WTC11 (cell line): ENCODE results near the gene ERCC4. TPM values are rescaled to one million over a fixed set of nuclear protein-coding genes. Genes with fewer than 3 reads are reported as not detected.

Experiments used
- ATAC-seq: fragments of 200-7000 bp; cut with Tn5 transposase; 2 replicates; pipeline ENCODE4 v1.10.0; 2021; ENCODE audit warnings: mild to moderate bottlenecking, moderate library complexity
- Bru-seq: library from RNA; stranded (reverse); fragments of 400-500 nt; gene quantifications from one replicate; lab custom pipeline; 2021; lab: Mats Ljungman, UMichigan
- CTCF ChIA-PET: fragments of 300-600 bp; sonication (Branson Sonifier 250); formaldehyde crosslinking; loops from one replicate; lab custom pipeline; 2021; ENCODE audit warnings: antibody characterized with exemption; lab: Charles Lee
- POLR2A ChIA-PET: fragments of 350-600 bp; sonication (Branson Sonifier 250); formaldehyde crosslinking; loops from one replicate; lab custom pipeline; 2021; ENCODE audit warnings: antibody characterized with exemption; lab: Charles Lee
- DNase-seq: peaks from one replicate; pipeline ENCODE4 v3.0.0; 2021; ENCODE audit warnings: low spot score
- H3K27ac Mint-ChIP-seq: 2 replicates; pipeline ENCODE4 v1.8.0; 2021; ENCODE audit warnings: mixed read lengths
- H3K27me3 Mint-ChIP-seq: 2 replicates; pipeline ENCODE4 v1.8.0; 2021; ENCODE audit warnings: low read depth, mild to moderate bottlenecking, moderate library complexity, mixed read lengths
- H3K36me3 Mint-ChIP-seq: 2 replicates; pipeline ENCODE4 v1.8.0; 2021; ENCODE audit warnings: mixed read lengths
- H3K4me1 Mint-ChIP-seq: 2 replicates; pipeline ENCODE4 v1.8.0; 2022; ENCODE audit warnings: mixed read lengths
- H3K4me3 Mint-ChIP-seq: 2 replicates; pipeline ENCODE4 v1.8.0; 2021; ENCODE audit warnings: mild to moderate bottlenecking, moderate library complexity, mixed read lengths
- H3K9me3 Mint-ChIP-seq: 2 replicates; pipeline ENCODE4 v1.8.0; 2021; ENCODE audit warnings: mixed read lengths
- ARID4B ChIP-seq: sonication (generic); formaldehyde crosslinking; IDR thresholded peaks from 2 replicates; pipeline ENCODE4 v1.8.0; 2023; ENCODE audit warnings: missing genetic modification reagents, mild to moderate bottlenecking, borderline replicate concordance
- E2F1 ChIP-seq: sonication (generic); formaldehyde crosslinking; IDR thresholded peaks from 2 replicates; pipeline ENCODE4 v1.8.0; 2022; ENCODE audit warnings: mild to moderate bottlenecking, missing genetic modification reagents
- E2F4 ChIP-seq: sonication (generic); formaldehyde crosslinking; IDR thresholded peaks from 2 replicates; pipeline ENCODE4 v1.8.1; 2022; ENCODE audit warnings: low read depth, mild to moderate bottlenecking, moderate library complexity, missing genetic modification reagents, borderline replicate concordance
- ESRRA ChIP-seq: sonication (generic); formaldehyde crosslinking; IDR thresholded peaks from 2 replicates; pipeline ENCODE4 v1.8.1; 2022; ENCODE audit warnings: mild to moderate bottlenecking, missing genetic modification reagents, borderline replicate concordance
- FOXP1 ChIP-seq: sonication (generic); formaldehyde crosslinking; IDR thresholded peaks from 2 replicates; pipeline ENCODE4 v1.8.0; 2022; ENCODE audit warnings: missing genetic modification reagents, mild to moderate bottlenecking, moderate library complexity, borderline replicate concordance
- GABPB1 ChIP-seq: sonication (generic); formaldehyde crosslinking; IDR thresholded peaks from 2 replicates; pipeline ENCODE4 v1.8.1; 2023; ENCODE audit warnings: mild to moderate bottlenecking, missing genetic modification reagents
- IRF2 ChIP-seq: sonication (generic); formaldehyde crosslinking; IDR thresholded peaks from 2 replicates; pipeline ENCODE4 v1.8.0; 2022; ENCODE audit warnings: low read depth, missing genetic modification reagents, borderline replicate concordance
- KAT7 ChIP-seq: sonication (generic); formaldehyde crosslinking; IDR thresholded peaks from 2 replicates; pipeline ENCODE4 v1.8.1; 2023; ENCODE audit warnings: missing genetic modification reagents, mild to moderate bottlenecking, borderline replicate concordance
- MXD4 ChIP-seq: fragments of 250-450 bp; sonication (Bioruptor Pico); IDR thresholded peaks from 2 replicates; pipeline ENCODE4 v1.8.0; 2021; ENCODE audit warnings: mild to moderate bottlenecking, moderate library complexity, borderline replicate concordance
- NFE2L1 ChIP-seq: sonication (generic); formaldehyde crosslinking; IDR thresholded peaks from 2 replicates; pipeline ENCODE4 v1.8.1; 2023; ENCODE audit warnings: missing genetic modification reagents
- NR1H2 ChIP-seq: sonication (generic); formaldehyde crosslinking; IDR thresholded peaks from 2 replicates; pipeline ENCODE4 v1.9.0; 2021; ENCODE audit warnings: mild to moderate bottlenecking, moderate library complexity, missing genetic modification reagents
- NR2C2 ChIP-seq: sonication (generic); formaldehyde crosslinking; IDR thresholded peaks from 2 replicates; pipeline ENCODE4 v1.8.0; 2022; ENCODE audit warnings: mild to moderate bottlenecking, missing genetic modification reagents
- RELA ChIP-seq: sonication (generic); formaldehyde crosslinking; IDR thresholded peaks from 2 replicates; pipeline ENCODE4 v1.8.1; 2022; ENCODE audit warnings: missing genetic modification reagents, mild to moderate bottlenecking, borderline replicate concordance
- TEAD1 ChIP-seq: sonication (generic); formaldehyde crosslinking; IDR thresholded peaks from 2 replicates; pipeline ENCODE4 v1.8.0; 2022; ENCODE audit warnings: mild to moderate bottlenecking, missing genetic modification reagents
- ZNF138 ChIP-seq: sonication (generic); formaldehyde crosslinking; conservative IDR thresholded peaks from 2 replicates; pipeline ENCODE4 v1.8.1; 2022; ENCODE audit warnings: mild to moderate bottlenecking, moderate library complexity, missing genetic modification reagents
- long read RNA-seq, 3 experiments: library from RNA in 1 of 3; library from capped mRNA in 1 of 3; library from polyadenylated mRNA in 1 of 3; unstranded in 2 of 3; stranded (forward) in 1 of 3; transcript quantifications; one replicate each; pipeline ENCODE4 v2.0.0, GENCODE V29; 2021
- total RNA-seq: library from RNA; stranded (reverse); gene quantifications from 3 replicates; pipeline ENCODE4 v1.2.3, GENCODE V29; 2021
- TF ChIP-seq, protein P1 (sequence below): sonication (generic); formaldehyde crosslinking; IDR thresholded peaks from 2 replicates; pipeline ENCODE4 v1.8.0; 2022; ENCODE audit warnings: mild to moderate bottlenecking, missing genetic modification reagents
- TF ChIP-seq, protein P2 (sequence below): fragments of 200-600 bp; IDR thresholded peaks from 2 replicates; pipeline ENCODE4 v1.8.0; 2022; ENCODE audit warnings: antibody characterized with exemption
- TF ChIP-seq, protein P3 (sequence below): sonication (generic); formaldehyde crosslinking; IDR thresholded peaks from 2 replicates; pipeline ENCODE4 v1.8.1; 2023; ENCODE audit warnings: mild to moderate bottlenecking, moderate library complexity, missing genetic modification reagents
- TF ChIP-seq, protein P4 (sequence below): sonication (generic); formaldehyde crosslinking; IDR thresholded peaks from 2 replicates; pipeline ENCODE4 v1.8.1; 2022; ENCODE audit warnings: mild to moderate bottlenecking, missing genetic modification reagents, moderate library complexity, borderline replicate concordance
- TF ChIP-seq, protein P5 (sequence below): sonication (generic); formaldehyde crosslinking; IDR thresholded peaks from 2 replicates; pipeline ENCODE4 v1.8.0; 2022; ENCODE audit warnings: mild to moderate bottlenecking, missing genetic modification reagents

The ERCC4 gene
- total RNA-seq (12.1 to 15.7 TPM (median 13.4 TPM) in 3 replicates), Bru-seq, nascent RNA (percentile 77 among the genes with signal in this experiment)
- long read RNA-seq, experiment 1, partial matches to known transcripts, result 22 of 28 reads
- long read RNA-seq, experiment 1, other reads (novel, unspliced or antisense), result 5 of 28 reads
- long read RNA-seq, experiment 2, partial matches to known transcripts, result 2 of 8 reads
- long read RNA-seq, experiment 2, other reads (novel, unspliced or antisense), result 6 of 8 reads
- long read RNA-seq, experiment 3, transcript ERCC4-208 (3 exons, 604 nt), result major isoform, 7 of 15 reads
- long read RNA-seq, experiment 3, transcript ERCC4-207 (6 exons, 2,073 nt), result minor isoform, 6 of 15 reads
- long read RNA-seq, experiment 3, partial matches to known transcripts, result 1 of 15 reads
- long read RNA-seq, experiment 3, other reads (novel, unspliced or antisense), result 1 of 15 reads

- CTCF ChIA-PET, result interaction anchor here (0.6 to 1.9 kb wide), 81 partner anchors 8 to 766 kb away, joined by 3 to 57 read pairs (median 4); partner anchors contain the start of genes MRTFB and PARN
- Mint-ChIP-seq H3K36me3 (peaks cover 4% of the 10 kb centered on the region; the same call in 1 of the 2 replicates), H3K4me1 (peaks cover 17% of the 10 kb centered on the region), H3K9me3 (no peaks in the 10 kb centered on the region), H3K4me3 (peak within 1 kb of the TSS; percentile 98), H3K27ac (peak within 1 kb of the TSS; percentile 76), H3K27me3 (no peaks in the 10 kb centered on the region; the same call in 1 of the 2 replicates)
- ATAC-seq, result peak; percentile 99
- TF ChIP-seq NR1H2 (CRISPR knock-in tag), result no peak
- TF ChIP-seq, protein P1, sequence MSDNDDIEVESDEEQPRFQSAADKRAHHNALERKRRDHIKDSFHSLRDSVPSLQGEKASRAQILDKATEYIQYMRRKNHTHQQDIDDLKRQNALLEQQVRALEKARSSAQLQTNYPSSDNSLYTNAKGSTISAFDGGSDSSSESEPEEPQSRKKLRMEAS (CRISPR knock-in tag), result peak; percentile 76
- TF ChIP-seq TEAD1 (CRISPR knock-in tag), result 0 out of 2 replicates have a peak, but pooled peaks have one; percentile 21
- no peak for TF ChIP-seq E2F4 (CRISPR knock-in tag)
- TF ChIP-seq RELA (CRISPR knock-in tag), result no peak
- TF ChIP-seq, protein P2, sequence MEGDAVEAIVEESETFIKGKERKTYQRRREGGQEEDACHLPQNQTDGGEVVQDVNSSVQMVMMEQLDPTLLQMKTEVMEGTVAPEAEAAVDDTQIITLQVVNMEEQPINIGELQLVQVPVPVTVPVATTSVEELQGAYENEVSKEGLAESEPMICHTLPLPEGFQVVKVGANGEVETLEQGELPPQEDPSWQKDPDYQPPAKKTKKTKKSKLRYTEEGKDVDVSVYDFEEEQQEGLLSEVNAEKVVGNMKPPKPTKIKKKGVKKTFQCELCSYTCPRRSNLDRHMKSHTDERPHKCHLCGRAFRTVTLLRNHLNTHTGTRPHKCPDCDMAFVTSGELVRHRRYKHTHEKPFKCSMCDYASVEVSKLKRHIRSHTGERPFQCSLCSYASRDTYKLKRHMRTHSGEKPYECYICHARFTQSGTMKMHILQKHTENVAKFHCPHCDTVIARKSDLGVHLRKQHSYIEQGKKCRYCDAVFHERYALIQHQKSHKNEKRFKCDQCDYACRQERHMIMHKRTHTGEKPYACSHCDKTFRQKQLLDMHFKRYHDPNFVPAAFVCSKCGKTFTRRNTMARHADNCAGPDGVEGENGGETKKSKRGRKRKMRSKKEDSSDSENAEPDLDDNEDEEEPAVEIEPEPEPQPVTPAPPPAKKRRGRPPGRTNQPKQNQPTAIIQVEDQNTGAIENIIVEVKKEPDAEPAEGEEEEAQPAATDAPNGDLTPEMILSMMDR, result peak; percentile 85
- no peak for TF ChIP-seq IRF2 (CRISPR knock-in tag)
- 0 out of 2 replicates have a peak, but pooled peaks have one; percentile 55 for TF ChIP-seq ZNF138 (CRISPR knock-in tag)
- TF ChIP-seq, protein P3, sequence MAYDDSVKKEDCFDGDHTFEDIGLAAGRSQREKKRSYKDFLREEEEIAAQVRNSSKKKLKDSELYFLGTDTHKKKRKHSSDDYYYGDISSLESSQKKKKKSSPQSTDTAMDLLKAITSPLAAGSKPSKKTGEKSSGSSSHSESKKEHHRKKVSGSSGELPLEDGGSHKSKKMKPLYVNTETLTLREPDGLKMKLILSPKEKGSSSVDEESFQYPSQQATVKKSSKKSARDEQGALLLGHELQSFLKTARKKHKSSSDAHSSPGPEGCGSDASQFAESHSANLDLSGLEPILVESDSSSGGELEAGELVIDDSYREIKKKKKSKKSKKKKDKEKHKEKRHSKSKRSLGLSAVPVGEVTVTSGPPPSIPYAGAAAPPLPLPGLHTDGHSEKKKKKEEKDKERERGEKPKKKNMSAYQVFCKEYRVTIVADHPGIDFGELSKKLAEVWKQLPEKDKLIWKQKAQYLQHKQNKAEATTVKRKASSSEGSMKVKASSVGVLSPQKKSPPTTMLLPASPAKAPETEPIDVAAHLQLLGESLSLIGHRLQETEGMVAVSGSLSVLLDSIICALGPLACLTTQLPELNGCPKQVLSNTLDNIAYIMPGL, result peak; percentile 70
- TF ChIP-seq ARID4B, result peak; percentile 56; the same call in 1 of the 2 replicates
- TF ChIP-seq, protein P4, sequence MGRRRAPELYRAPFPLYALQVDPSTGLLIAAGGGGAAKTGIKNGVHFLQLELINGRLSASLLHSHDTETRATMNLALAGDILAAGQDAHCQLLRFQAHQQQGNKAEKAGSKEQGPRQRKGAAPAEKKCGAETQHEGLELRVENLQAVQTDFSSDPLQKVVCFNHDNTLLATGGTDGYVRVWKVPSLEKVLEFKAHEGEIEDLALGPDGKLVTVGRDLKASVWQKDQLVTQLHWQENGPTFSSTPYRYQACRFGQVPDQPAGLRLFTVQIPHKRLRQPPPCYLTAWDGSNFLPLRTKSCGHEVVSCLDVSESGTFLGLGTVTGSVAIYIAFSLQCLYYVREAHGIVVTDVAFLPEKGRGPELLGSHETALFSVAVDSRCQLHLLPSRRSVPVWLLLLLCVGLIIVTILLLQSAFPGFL, result peak; percentile 48; the same call in 1 of the 2 replicates
- TF ChIP-seq NR2C2 (CRISPR knock-in tag), result peak; percentile 90
- 0 out of 2 replicates have a peak, but pooled peaks have one; percentile 50 for TF ChIP-seq E2F1 (CRISPR knock-in tag)
- TF ChIP-seq NFE2L1 (CRISPR knock-in tag), result no peak
- TF ChIP-seq MXD4 (CRISPR knock-in tag), result no peak
- TF ChIP-seq GABPB1 (CRISPR knock-in tag), result peak; percentile 79
- TF ChIP-seq FOXP1 (CRISPR knock-in tag), result 0 out of 2 replicates have a peak, but pooled peaks have one; percentile 48
- TF ChIP-seq, protein P5, sequence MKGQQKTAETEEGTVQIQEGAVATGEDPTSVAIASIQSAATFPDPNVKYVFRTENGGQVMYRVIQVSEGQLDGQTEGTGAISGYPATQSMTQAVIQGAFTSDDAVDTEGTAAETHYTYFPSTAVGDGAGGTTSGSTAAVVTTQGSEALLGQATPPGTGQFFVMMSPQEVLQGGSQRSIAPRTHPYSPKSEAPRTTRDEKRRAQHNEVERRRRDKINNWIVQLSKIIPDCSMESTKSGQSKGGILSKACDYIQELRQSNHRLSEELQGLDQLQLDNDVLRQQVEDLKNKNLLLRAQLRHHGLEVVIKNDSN, result no peak
- 0 out of 2 replicates have a peak, but pooled peaks have one; percentile 71 for TF ChIP-seq KAT7 (CRISPR knock-in tag)
- peak; percentile 37; the same call in 1 of the 2 replicates for TF ChIP-seq ESRRA (CRISPR knock-in tag)
- peak; percentile 100 for DNase-seq
- POLR2A ChIA-PET, result interaction anchor here (1.2 kb wide), 1 partner anchor 16 kb away, joined by 3 read pairs; no protein-coding TSS in a partner anchor
These were observed at the start of gene ERCC4 for GRCh38 chr16:13919683-13920509. Gene ERCC4 (plus strand): TSS chr16:13920154. CDS start chr16:13920166, 12 bp downstream.
